ENCODE data around the gene ASAH2. TPM values are rescaled to one million over a fixed set of nuclear protein-coding genes. Genes with fewer than 3 reads are reported as not detected.

Gene ASAH2
- total RNA-seq, 1 donor from 2014 or later: 8.1 TPM

DNA sequence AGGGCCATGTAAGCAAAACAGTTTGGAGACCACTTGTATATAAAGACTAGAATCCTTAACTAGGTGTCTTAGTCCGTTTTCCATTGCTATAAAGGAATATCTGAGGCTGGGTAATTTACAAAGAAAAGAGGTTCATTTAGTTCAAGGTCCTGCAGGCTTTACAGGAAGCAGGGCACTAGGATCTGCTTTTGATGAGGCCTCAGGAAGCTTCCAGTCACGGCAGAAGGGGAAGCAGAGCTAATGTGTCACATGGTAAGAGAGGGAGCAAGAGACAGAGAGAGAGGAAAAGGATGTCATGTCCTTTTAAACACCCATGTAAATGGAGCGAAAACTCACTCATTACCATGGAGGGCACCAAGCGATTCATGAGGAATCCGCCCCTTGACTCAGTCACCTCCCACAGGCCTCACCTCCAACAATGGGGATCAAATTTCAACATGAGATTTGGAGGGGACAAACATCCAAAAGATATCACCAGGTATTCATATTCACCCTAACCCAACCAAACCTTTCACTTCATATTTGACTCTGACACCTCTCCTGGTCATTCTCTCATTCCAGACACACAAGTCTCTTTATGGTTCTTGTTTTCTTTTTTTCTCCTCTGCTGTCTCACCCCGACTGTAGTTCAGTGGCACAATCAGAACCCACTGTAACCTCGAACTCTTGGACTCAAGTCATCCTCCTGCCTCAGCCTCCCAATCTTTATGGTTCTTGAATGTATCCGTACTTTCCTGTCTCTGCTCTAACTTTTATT, 30.1 kb upstream of the ASAH2 start:
- H3K9me3 Mint-ChIP-seq: no peaks in the 10 kb centered on the region
- H3K4me1 Mint-ChIP-seq: no peaks in the 10 kb centered on the region
- H3K36me3 Mint-ChIP-seq: no peaks in the 10 kb centered on the region
- no peak for TF ChIP-seq CTCF (IDR thresholded peaks at IDR 0.05; ENCODE audit: unreplicated experiment)
- H3K4me3 Mint-ChIP-seq: no peak overlapping the region
- no peak overlapping the region for H3K27ac Mint-ChIP-seq
- no peak for DNase-seq (ENCODE audit: low spot score in 2 of 2, unreplicated experiment in 2 of 2)
- peaks cover 51% of the 10 kb centered on the region for H3K27me3 Mint-ChIP-seq (ENCODE audit: low read depth)

DNA sequence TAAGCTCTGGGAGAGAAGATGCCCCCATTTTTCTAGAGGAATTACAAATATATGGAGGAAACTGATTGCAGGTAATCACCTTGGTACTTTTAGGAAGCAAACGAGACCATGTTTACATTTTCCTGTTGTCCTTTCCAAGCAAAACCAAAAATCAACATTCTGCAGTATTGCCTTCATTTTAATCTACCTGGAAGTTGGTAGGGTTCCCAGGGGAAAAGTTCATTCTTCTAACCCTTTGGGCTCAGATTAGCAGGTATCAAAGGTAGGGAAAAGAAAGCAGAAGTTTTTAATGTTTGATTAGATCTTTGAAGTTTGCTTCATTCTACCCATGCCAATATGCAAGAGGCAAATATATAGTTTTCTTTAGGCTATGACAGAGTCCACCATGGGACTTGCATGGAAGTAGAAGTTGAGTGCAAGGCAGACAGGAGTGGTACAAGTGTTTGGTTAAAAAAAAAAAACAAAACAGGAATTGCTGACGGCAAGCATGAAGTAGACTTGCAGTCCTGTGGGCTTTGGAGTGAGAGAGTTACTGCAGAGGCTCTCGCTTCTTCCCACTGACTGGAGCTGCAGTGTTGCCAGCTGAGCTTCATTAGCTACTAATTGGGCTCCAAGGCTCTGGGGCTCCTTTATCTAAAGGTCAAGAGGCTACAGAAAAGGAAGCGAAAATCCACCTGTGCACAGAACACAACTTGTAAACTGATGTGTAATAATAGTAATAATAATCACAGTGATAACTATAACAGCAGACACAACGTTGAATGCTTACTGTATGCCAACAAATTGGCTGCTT, 28.9 kb upstream of the ASAH2 start:
- Mint-ChIP-seq H3K36me3 (no peaks in the 10 kb centered on the region), H3K27ac (no peak overlapping the region), H3K27me3 (ENCODE audit: low read depth) (peaks cover 56% of the 10 kb centered on the region), H3K4me1 (no peaks in the 10 kb centered on the region), H3K4me3 (no peak overlapping the region), H3K9me3 (no peaks in the 10 kb centered on the region)
- no peak for DNase-seq (ENCODE audit: low spot score in 2 of 2, unreplicated experiment in 2 of 2)
- no peak for TF ChIP-seq CTCF (IDR thresholded peaks at IDR 0.05; ENCODE audit: unreplicated experiment)

GRCh38 chr10:50279489-50279888, 28.2 kb upstream of the ASAH2 start:
- H3K4me1 Mint-ChIP-seq: no peaks in the 10 kb centered on the region
- no peak overlapping the region for H3K4me3 Mint-ChIP-seq
- peaks cover 55% of the 10 kb centered on the region for H3K27me3 Mint-ChIP-seq (ENCODE audit: low read depth)
- no peak overlapping the region for H3K27ac Mint-ChIP-seq
- no peaks in the 10 kb centered on the region for H3K9me3 Mint-ChIP-seq
- H3K36me3 Mint-ChIP-seq: no peaks in the 10 kb centered on the region
- no peak for DNase-seq (ENCODE audit: low spot score in 2 of 2, unreplicated experiment in 2 of 2)
- no peak for TF ChIP-seq CTCF (IDR thresholded peaks at IDR 0.05; ENCODE audit: unreplicated experiment)

DNA sequence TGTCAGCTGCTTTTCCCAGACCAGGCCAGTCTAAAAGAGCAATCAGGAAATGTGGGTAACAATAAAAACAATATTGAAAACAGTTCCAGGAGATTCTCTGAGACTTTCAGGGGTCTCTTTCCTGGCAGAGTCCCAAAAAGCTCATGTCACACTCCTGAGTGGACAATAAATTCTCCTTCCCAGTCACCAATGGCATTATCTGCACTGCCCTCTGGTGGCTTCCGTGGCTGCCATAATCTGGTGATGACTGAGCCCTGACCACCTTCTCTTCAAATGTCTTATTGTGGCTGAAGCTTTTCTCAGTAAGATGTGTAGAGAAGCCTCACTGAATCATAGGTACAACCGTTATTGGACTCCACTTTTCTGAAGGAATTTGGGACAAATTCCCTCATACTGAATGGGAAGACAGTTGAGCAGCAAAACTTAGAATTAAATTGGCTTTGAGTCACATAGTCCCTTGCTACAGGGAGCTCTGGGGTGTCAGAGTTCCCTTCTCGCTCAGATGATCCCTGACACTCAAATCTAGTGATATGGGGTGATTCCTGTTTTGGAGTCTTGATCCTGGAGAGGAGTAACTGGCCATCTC, 24.4 kb upstream of the ASAH2 start:
- Mint-ChIP-seq H3K4me3 (no peak overlapping the region), H3K27ac (no peak overlapping the region), H3K36me3 (no peaks in the 10 kb centered on the region), H3K4me1 (no peaks in the 10 kb centered on the region), H3K27me3 (ENCODE audit: low read depth) (peaks cover 38% of the 10 kb centered on the region), H3K9me3 (no peaks in the 10 kb centered on the region)
- no peak for TF ChIP-seq CTCF (IDR thresholded peaks at IDR 0.05; ENCODE audit: unreplicated experiment)
- no peak for DNase-seq (ENCODE audit: low spot score in 2 of 2, unreplicated experiment in 2 of 2)

DNA sequence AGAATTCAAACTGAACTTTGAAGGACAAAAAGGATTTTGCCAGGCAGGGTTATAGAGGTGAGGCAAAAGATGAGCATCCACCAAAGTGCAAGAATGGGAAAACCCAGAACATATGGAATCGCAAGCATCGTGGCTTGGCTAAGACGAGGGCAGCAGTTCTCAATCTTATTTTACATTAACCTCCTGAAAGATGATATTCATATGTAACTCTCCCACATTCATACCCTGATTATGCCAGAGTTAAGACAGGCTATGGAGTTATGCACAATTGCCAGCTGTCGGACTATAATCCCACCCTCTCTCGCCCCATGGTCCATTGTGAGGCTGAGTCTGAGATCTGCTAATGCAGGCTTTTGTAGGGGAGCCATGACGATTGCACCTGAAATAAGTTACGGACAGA, 21.2 kb upstream of the ASAH2 start:
- no peak for TF ChIP-seq CTCF (IDR thresholded peaks at IDR 0.05; ENCODE audit: unreplicated experiment)
- no peaks in the 10 kb centered on the region for H3K4me1 Mint-ChIP-seq
- H3K9me3 Mint-ChIP-seq: no peaks in the 10 kb centered on the region
- no peak for DNase-seq (ENCODE audit: low spot score in 2 of 2, unreplicated experiment in 2 of 2)
- H3K4me3 Mint-ChIP-seq: no peak overlapping the region
- H3K27me3 Mint-ChIP-seq (ENCODE audit: low read depth): peaks cover 28% of the 10 kb centered on the region
- H3K36me3 Mint-ChIP-seq: no peaks in the 10 kb centered on the region
- H3K27ac Mint-ChIP-seq: no peak overlapping the region
